DLD1 (cell line): Measurements from ENCODE around the gene FGA.

Experiments
- in situ Hi-C: cut with HindIII; loops from 2 replicates; pipeline ENCODE4 v1.10.0; 2017; ENCODE audit warnings: low sequenced_read_pairs

FGA gene

GRCh38 chr4:154549894-154550790, 40.4 kb downstream of the FGA start, which contains the start of gene PLRG1:
Gene PLRG1 (minus strand): TSS chr4:154550400. CDS start chr4:154550308, 92 bp downstream.
- in situ Hi-C loops: loop anchor here (10.0 kb wide), 1 partner anchor 65 kb away; the partner anchor contains the start of gene FGG

- in situ Hi-C loops: no loop called here
Measured at GRCh38 chr4:154545689-154546088, 44.9 kb downstream of the FGA start.

GRCh38 chr4:154542271-154542879, 48.2 kb downstream of the FGA start:
- in situ Hi-C loops: no loop called here
